Adipocyte (in vitro differentiated cells): Measurements from ENCODE around the gene TMF1.

ENCODE experiments used
- DNase-seq: peaks from one replicate; pipeline ENCODE4 v3.0.0-alpha.2; 2015; ENCODE audit warnings: low read depth
- H3K27me3 ChIP-seq: replicated peaks from 2 replicates; pipeline ENCODE4 v1.7.0; 2013; ENCODE audit warnings: mild to moderate bottlenecking, low read length, moderate library complexity; ENCODE audit not compliant: control insufficient read depth, insufficient read depth
- H3K36me3 ChIP-seq: 2 replicates; pipeline ENCODE4 v1.7.0; 2013; ENCODE audit warnings: low read length, mild to moderate bottlenecking, moderate library complexity; ENCODE audit not compliant: control insufficient read depth, insufficient read depth, severe bottlenecking
- H3K4me1 ChIP-seq: 2 replicates; pipeline ENCODE4 v1.7.0; 2013; ENCODE audit warnings: mild to moderate bottlenecking, low read length, moderate library complexity; ENCODE audit not compliant: control insufficient read depth, insufficient read depth
- H3K4me3 ChIP-seq: 2 replicates; pipeline ENCODE4 v1.7.0; 2013; ENCODE audit warnings: mild to moderate bottlenecking, low read length, moderate library complexity
- H3K9ac ChIP-seq: 2 replicates; pipeline ENCODE4 v1.7.0; 2013; ENCODE audit warnings: mild to moderate bottlenecking, low read length, moderate library complexity
- H3K9me3 ChIP-seq: 2 replicates; pipeline ENCODE4 v1.7.0; 2013; ENCODE audit warnings: mild to moderate bottlenecking, low read length, moderate library complexity; ENCODE audit not compliant: control insufficient read depth

Gene TMF1

DNA sequence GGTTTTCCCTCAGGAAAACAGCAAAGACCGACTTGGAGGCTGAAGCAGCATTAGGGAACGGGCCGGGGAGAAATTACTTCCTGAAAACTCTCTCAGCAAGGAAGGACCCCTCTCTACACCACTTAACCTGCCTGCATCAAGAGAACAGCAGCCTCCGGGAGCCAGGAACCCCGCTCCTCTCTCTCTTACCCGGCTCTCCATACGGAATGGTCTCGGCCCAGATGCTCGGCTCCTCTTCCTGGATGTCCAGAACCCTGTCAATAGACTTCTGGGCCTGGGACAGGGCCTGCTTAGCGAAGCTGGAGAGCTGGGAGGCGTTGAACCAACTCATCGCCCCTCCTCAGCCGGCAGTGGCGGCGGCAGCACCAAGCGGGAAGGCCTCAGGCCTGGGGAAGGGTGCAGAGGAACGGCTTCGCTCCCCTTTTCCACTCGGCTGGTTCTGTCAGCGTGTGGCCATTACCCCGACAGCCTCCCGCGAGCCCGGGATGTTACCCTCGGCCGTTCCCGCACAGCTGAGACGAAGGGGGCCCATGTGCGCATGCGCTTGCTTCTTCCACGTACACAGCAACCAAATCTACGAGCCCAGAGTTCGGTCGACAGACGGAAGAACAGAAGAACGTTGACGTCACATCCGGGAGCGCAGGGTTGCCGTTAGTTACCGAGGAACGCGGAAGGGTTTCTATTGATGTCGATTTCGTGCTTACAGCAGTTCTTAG, at the start of gene TMF1:
TMF1 (minus strand) TSS at position 578 of the 716 bp plus-strand sequence; CDS start at position 331, 247 bp downstream.
- H3K9ac ChIP-seq: peak within 1 kb of the TSS; percentile 97
- H3K27me3 ChIP-seq: no peaks in the 10 kb centered on the region
- peak; percentile 100 for DNase-seq
- H3K4me1 ChIP-seq: peaks cover 23% of the 10 kb centered on the region
- H3K9me3 ChIP-seq: no peaks in the 10 kb centered on the region
- H3K4me3 ChIP-seq: peak within 1 kb of the TSS; percentile 94
- H3K36me3 ChIP-seq: peaks cover 50% of the 10 kb centered on the region

DNA sequence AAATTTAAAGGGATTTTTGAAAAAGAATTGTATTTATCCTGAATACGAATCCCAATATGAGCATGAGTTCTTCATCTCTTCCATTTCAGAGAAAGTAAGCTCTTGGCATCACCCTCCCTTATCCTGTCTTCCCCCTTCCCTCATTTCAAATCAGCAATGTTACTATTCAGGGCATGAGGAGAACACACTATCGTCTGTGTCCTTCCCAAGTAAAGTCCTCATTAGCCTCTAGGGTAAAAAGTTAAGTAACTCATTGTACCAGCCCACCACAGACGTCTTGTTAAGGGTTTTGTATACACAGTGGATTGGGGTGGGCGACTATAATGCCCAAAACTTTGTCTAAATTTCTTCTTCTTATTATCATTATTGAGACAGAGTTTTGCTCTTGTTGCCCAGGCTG, 47.4 kb upstream of the TMF1 start:
- no peaks in the 10 kb centered on the region for H3K9me3 ChIP-seq
- no peaks in the 10 kb centered on the region for H3K27me3 ChIP-seq
- H3K4me3 ChIP-seq: no peak overlapping the region
- peaks cover 79% of the 10 kb centered on the region for H3K36me3 ChIP-seq
- no peak for DNase-seq
- H3K4me1 ChIP-seq: peaks cover 21% of the 10 kb centered on the region
- H3K9ac ChIP-seq: no peak overlapping the region

DNA sequence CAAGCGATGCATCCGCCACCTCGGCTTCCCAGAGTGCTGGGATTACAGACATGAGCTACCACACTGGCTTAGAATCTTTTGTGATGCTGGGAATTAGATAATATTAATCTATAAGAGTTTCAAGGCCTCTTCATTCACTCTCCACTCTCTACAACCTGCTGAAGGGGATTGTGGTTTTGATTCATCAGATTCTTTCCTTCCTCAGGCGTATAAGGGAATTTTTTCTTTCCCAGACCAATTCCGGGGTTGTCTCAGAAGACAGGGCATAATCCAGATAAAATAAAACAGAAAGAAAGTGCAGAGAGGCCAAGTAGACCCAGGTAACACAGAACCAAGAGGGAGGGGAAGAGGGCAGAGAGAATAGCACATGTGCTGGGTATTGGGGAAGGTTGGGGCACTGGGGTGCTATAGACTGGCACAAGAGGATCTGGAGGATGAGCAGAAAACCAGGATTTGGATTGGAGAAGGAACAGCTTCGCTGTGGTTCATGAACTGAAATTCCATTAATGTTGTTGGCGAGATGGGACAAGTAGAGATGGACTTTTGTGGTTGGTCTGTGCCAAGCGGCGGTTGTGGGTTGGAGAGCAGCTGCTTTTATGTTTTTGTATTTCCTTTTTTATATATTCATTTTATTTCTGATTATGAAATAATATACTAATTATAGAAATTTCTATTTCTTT, 45.4 kb upstream of the TMF1 start:
- H3K9me3 ChIP-seq: no peaks in the 10 kb centered on the region
- H3K36me3 ChIP-seq: peaks cover 72% of the 10 kb centered on the region
- peaks cover 36% of the 10 kb centered on the region for H3K4me1 ChIP-seq
- H3K27me3 ChIP-seq: no peaks in the 10 kb centered on the region
- no peak overlapping the region for H3K4me3 ChIP-seq
- DNase-seq: no peak
- H3K9ac ChIP-seq: no peak overlapping the region

DNA sequence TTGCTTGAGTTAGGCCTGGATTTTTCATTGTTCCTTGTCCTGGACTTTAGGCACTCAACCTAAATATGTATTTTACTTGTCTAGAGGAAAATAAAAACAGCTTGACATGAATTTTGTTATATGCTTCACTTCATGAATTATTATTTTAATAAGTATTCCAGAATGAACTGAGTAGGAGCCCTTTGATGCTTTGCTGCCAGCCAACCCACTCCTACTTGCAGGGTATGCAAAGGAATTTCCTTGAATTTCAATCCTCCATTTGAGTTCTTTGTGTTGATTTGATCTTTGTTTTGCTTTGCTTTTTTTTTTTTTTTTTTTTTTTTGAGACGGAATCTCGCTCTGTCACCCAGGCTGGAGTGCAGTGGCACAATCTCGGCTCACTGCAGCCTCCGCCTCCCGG, 44.2 kb upstream of the TMF1 start:
- Histone ChIP-seq H3K4me3 (no peak overlapping the region), H3K4me1 (peaks cover 42% of the 10 kb centered on the region), H3K27me3 (no peaks in the 10 kb centered on the region), H3K36me3 (peaks cover 71% of the 10 kb centered on the region), H3K9ac (no peak overlapping the region), H3K9me3 (no peaks in the 10 kb centered on the region)
- DNase-seq: no peak

GRCh38 chr3:69095636-69096035, 43.5 kb upstream of the TMF1 start:
- DNase-seq: no peak
- no peaks in the 10 kb centered on the region for H3K27me3 ChIP-seq
- no peak overlapping the region for H3K4me3 ChIP-seq
- no peak overlapping the region for H3K9ac ChIP-seq
- H3K9me3 ChIP-seq: no peaks in the 10 kb centered on the region
- peaks cover 71% of the 10 kb centered on the region for H3K36me3 ChIP-seq
- H3K4me1 ChIP-seq: peaks cover 45% of the 10 kb centered on the region

- no peaks in the 10 kb centered on the region for H3K9me3 ChIP-seq
- peak; percentile 65 for DNase-seq
- H3K27me3 ChIP-seq: no peaks in the 10 kb centered on the region
- peaks cover 55% of the 10 kb centered on the region for H3K4me1 ChIP-seq
- H3K9ac ChIP-seq: peak overlapping the region; percentile 32
- H3K4me3 ChIP-seq: no peak overlapping the region
- peaks cover 66% of the 10 kb centered on the region for H3K36me3 ChIP-seq
These were observed 42.5 kb upstream of the TMF1 start for GRCh38 chr3:69094467-69095205.

DNA sequence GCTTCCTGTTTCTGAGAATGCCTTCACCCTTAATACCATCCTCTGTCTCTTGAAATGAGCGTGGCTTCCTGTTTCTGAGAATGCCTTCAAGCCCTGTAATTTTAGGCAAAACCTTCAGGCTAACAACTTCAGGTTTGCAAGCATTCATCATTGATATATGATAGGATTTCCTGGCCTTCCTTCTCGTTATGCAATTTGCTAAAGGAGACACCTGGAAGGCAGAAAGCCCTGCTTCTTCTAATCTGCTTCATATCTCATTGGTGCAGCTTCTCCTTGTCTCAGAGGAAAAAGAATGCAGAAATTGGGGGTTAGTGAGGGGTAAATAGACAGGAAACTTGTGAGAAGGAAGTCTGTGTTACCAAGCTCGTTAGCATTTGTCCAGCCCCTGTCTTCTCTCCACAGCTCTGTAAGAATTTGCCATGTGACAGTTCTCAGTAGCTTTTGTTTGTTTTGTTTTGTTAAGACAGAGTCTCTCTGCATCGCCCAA, 39.9 kb upstream of the TMF1 start:
- Histone ChIP-seq H3K27me3 (no peaks in the 10 kb centered on the region), H3K4me1 (peaks cover 80% of the 10 kb centered on the region), H3K4me3 (no peak overlapping the region), H3K9me3 (no peaks in the 10 kb centered on the region), H3K9ac (no peak overlapping the region), H3K36me3 (peaks cover 64% of the 10 kb centered on the region)
- no peak for DNase-seq

GRCh38 chr3:69091389-69092029, 39.4 kb upstream of the TMF1 start:
- H3K4me1 ChIP-seq: peaks cover 83% of the 10 kb centered on the region

GRCh38 chr3:69090021-69090420, 37.9 kb upstream of the TMF1 start:
- H3K27me3 ChIP-seq: no peaks in the 10 kb centered on the region
- peak; percentile 85 for DNase-seq
- peaks cover 74% of the 10 kb centered on the region for H3K4me1 ChIP-seq
- H3K36me3 ChIP-seq: peaks cover 53% of the 10 kb centered on the region
- H3K4me3 ChIP-seq: peak overlapping the region; percentile 40
- no peaks in the 10 kb centered on the region for H3K9me3 ChIP-seq
- H3K9ac ChIP-seq: peak overlapping the region; percentile 53

More at GRCh38 chr3:69091389-69092029, 39.4 kb upstream of the TMF1 start:
- peaks cover 61% of the 10 kb centered on the region for H3K36me3 ChIP-seq
- H3K9me3 ChIP-seq: no peaks in the 10 kb centered on the region
- no peak overlapping the region for H3K9ac ChIP-seq
- no peak overlapping the region for H3K4me3 ChIP-seq
- no peak for DNase-seq
- no peaks in the 10 kb centered on the region for H3K27me3 ChIP-seq

GRCh38 chr3:69088063-69088462, 35.9 kb upstream of the TMF1 start:
- no peaks in the 10 kb centered on the region for H3K9me3 ChIP-seq
- no peaks in the 10 kb centered on the region for H3K27me3 ChIP-seq
- H3K4me3 ChIP-seq: peak overlapping the region; percentile 95
- peak; percentile 42 for DNase-seq
- H3K4me1 ChIP-seq: peaks cover 71% of the 10 kb centered on the region
- H3K36me3 ChIP-seq: peaks cover 40% of the 10 kb centered on the region
- peak overlapping the region; percentile 96 for H3K9ac ChIP-seq
